Colonic mucosa (tissue), 4 donors: Measurements from ENCODE around the gene MYOD1. TPM values are rescaled to one million over a fixed set of nuclear protein-coding genes. Genes with fewer than 3 reads are reported as not detected.

ENCODE experiments used
- DNase-seq: peaks from one replicate; pipeline ENCODE4 v3.0.0-alpha.2; 2020
- H3K27ac ChIP-seq: fragments of 200-600 bp; one replicate; pipeline ENCODE4 v1.8.0; 2021
- H3K27me3 ChIP-seq: fragments of 200-600 bp; one replicate; pipeline ENCODE4 v1.8.0; 2021
- H3K36me3 ChIP-seq: fragments of 200-600 bp; one replicate; pipeline ENCODE4 v1.8.0; 2021
- H3K4me1 ChIP-seq: fragments of 200-600 bp; one replicate; pipeline ENCODE4 v1.8.0; 2021; ENCODE audit warnings: mild to moderate bottlenecking
- H3K4me3 ChIP-seq: fragments of 200-600 bp; one replicate; pipeline ENCODE4 v1.8.0; 2021
- H3K9ac ChIP-seq, 2 donors: one replicate each; pipeline ENCODE4 v1.7.0; 2013; ENCODE audit warnings: control low read depth in 2 of 2, low read depth in 2 of 2, low read length in 2 of 2
- H3K9me3 ChIP-seq: fragments of 200-600 bp; one replicate; pipeline ENCODE4 v1.8.0; 2021
- CTCF ChIP-seq: fragments of 200-600 bp; IDR thresholded peaks from one replicate; pipeline ENCODE4 v1.8.0; 2022; ENCODE audit warnings: antibody characterized with exemption, mild to moderate bottlenecking
- intact Hi-C: fragments of 100-400 bp; cut with DNase I; formaldehyde crosslinking; loops from one replicate; pipeline ENCODE4 v1.14.1; 2022
- total RNA-seq, 2 donors: library from RNA; stranded (reverse); fragmentation: NEBNext Ultra II Directional in 1 of 2; extraction: Animal tissue kit (Norgen Biotek cat#: 25700) in 1 of 2; gene quantifications; one replicate each; pipeline ENCODE4 v1.2.1, GENCODE V29; 2021
- donor health status: healthy.
- donor health status: DM: no; HTN: no; CAD: no.
- donor health status: DM: no; HTN: no; CAD: no.

The MYOD1 gene
- total RNA-seq, 2 donors from 2014 or later, result not detected

GRCh38 chr11:17721242-17721999 lies 2.0 kb downstream of the MYOD1 start:
- TF ChIP-seq CTCF, result no peak
- H3K27me3 ChIP-seq, result peaks cover 47% of the 10 kb centered on the region
- DNase-seq, result no peak
- no peak overlapping the region for H3K4me3 ChIP-seq
- no peak overlapping the region for H3K9ac ChIP-seq
- intact Hi-C loops, result no loop called here
- H3K27ac ChIP-seq, result no peak overlapping the region
- H3K36me3 ChIP-seq, result no peaks in the 10 kb centered on the region
- H3K9me3 ChIP-seq, result no peaks in the 10 kb centered on the region
- no peaks in the 10 kb centered on the region for H3K4me1 ChIP-seq

GRCh38 chr11:17722000-17722643 lies 2.8 kb downstream of the MYOD1 start:
- Histone ChIP-seq H3K9me3 (no peaks in the 10 kb centered on the region), H3K4me1 (no peaks in the 10 kb centered on the region), H3K36me3 (no peaks in the 10 kb centered on the region), H3K9ac (no peak overlapping the region), H3K27ac (no peak overlapping the region), H3K27me3 (peaks cover 47% of the 10 kb centered on the region), H3K4me3 (no peak overlapping the region)
- no peak for DNase-seq
- intact Hi-C loops, result no loop called here
- no peak for TF ChIP-seq CTCF

DNA sequence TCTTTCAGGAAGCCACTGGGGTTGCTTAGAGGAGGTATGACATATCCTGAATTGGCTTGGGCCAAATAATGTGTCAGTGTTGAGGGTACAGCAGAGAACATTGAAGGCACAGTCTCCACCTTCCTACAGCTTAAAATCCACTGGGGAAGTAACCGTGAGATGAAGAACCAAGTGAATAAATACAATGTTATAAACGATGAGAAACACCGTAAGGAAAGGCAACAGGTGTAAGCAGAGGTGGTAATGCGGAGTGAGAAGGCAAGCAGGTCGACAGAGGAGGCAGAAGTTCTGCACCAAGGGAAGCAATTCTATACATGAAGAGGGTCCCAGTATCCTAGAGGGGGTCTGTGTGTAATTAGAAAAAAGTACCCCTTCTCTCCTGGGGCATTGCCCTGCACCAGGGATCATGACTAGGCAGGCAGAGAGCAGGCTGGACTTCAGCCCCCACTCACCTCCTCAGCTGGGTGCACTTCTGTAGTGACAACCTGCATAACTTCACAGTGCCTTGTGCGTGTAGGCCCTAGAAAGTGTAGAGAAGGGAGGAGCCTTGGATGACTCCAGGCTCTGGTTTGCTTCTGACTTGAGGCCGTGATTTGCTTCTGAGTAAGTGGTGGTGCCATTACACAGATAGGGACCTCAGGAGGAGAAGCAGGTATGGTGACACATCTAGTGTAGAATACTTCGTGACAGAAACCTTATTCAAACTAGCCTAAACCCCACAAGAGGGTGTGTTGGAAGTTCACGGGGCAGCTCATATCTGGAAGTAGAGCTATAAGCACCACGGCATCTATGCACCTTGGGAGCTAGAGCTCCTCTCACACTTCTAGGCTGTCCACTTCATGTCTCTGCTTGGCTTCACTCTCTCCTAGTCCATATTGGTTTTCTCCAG lies 4.9 kb downstream of the MYOD1 start:
- Histone ChIP-seq H3K27ac (no peak overlapping the region), H3K27me3 (peaks cover 39% of the 10 kb centered on the region), H3K4me3 (no peak overlapping the region), H3K36me3 (no peaks in the 10 kb centered on the region), H3K9me3 (no peaks in the 10 kb centered on the region), H3K9ac (no peak overlapping the region), H3K4me1 (no peaks in the 10 kb centered on the region)
- TF ChIP-seq CTCF, result no peak
- no peak for DNase-seq
- intact Hi-C loops, result no loop called here

DNA sequence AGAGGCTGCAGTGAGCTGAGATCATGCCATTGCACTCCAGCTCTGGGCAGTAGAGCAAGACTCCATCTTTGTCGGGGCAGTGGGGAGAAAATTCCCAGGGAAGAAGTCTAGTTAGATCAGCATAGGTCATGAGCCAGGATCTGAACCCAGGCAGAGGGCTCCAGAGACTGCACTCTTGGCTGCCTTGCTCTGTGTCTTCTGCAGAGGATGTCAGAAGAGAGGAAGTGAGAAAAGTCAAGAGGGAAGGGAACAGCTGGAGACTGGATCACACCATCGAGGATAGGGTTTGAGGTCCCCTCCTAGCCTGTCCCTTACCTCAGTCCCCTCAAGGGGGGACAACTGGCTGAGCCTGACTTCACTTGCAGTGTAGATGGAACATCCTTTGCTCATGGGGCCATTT lies 5.8 kb downstream of the MYOD1 start:
- no peak for DNase-seq
- no peak overlapping the region for H3K9ac ChIP-seq
- H3K36me3 ChIP-seq, result no peaks in the 10 kb centered on the region
- intact Hi-C loops, result no loop called here
- H3K27ac ChIP-seq, result no peak overlapping the region
- no peak overlapping the region for H3K4me3 ChIP-seq
- no peaks in the 10 kb centered on the region for H3K4me1 ChIP-seq
- no peak for TF ChIP-seq CTCF
- no peaks in the 10 kb centered on the region for H3K9me3 ChIP-seq
- peaks cover 30% of the 10 kb centered on the region for H3K27me3 ChIP-seq

DNA sequence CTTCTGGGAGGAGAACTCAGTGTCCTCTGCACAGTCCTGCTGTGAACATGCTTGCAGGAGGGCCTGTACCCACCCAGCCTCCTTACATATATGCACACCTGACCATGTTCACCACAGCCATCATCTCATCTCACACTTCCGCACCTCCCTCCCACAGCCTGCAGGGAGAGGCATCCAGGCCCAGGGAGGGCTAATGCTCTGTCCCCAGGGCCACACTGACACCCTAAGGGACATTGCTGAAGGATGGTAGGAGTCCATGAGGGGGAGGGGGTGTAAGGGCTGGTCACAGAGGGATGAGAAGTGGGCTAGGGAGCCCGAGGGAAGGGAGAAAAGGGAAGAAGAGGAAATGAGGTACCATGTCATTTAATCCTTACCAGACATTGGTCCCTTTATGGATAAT lies 10.8 kb downstream of the MYOD1 start:
- intact Hi-C loops, result loop anchor here (2.0 to 10.0 kb wide), 2 partner anchors 135 to 249 kb away; no protein-coding TSS in a partner anchor
- no peaks in the 10 kb centered on the region for H3K4me1 ChIP-seq
- no peaks in the 10 kb centered on the region for H3K36me3 ChIP-seq
- H3K27me3 ChIP-seq, result peaks cover 2% of the 10 kb centered on the region
- no peak for DNase-seq
- no peak overlapping the region for H3K4me3 ChIP-seq
- no peak overlapping the region for H3K27ac ChIP-seq
- no peak for TF ChIP-seq CTCF
- H3K9ac ChIP-seq, result no peak overlapping the region
- H3K9me3 ChIP-seq, result no peaks in the 10 kb centered on the region
